K562 (cell line): ENCODE measurements around the gene VDAC2. TPM values are rescaled to one million over a fixed set of nuclear protein-coding genes. Genes with fewer than 3 reads are reported as not detected.
A peak's percentile ranks its signal among the peaks of the same experiment; 100 is the strongest.

Source experiments
- ATAC-seq: fragments of 200-7000 bp; cut with Tn5 transposase; 3 replicates; pipeline ENCODE4 v1.9.1; 2020; ENCODE audit warnings: moderate library complexity
- BruUV-seq: library from RNA; stranded (reverse); fragments of 400-500 nt; replicated peaks from 2 replicates; lab custom pipeline; 2021; lab: Mats Ljungman, UMichigan
- CTCF ChIA-PET: fragments of 300-600 bp; formaldehyde crosslinking; extraction: SDS; loops from one replicate; lab custom pipeline; 2021; ENCODE audit warnings: low intra/inter-chr PET ratio; lab: Yijun Ruan, JAX
- POLR2A ChIA-PET: fragments of 300-600, 350-650 bp; sonication (Branson Sonifier 250); formaldehyde crosslinking; extraction: SDS; loops from one replicate; lab custom pipeline; 2021; ENCODE audit warnings: antibody characterized with exemption, inconsistent platforms; lab: Yijun Ruan, JAX
- DNase-seq, 4 experiments: peaks; one replicate each; pipeline versions ENCODE4 v3.0.0 to v3.0.0-alpha.2; 2011 to 2018; ENCODE audit warnings: low spot score in 3 of 4, mixed read lengths in 3 of 4; ENCODE audit errors: extremely low read depth in 1 of 4
- FAIRE-seq: peaks from 2 replicates; lab custom pipeline; 2011; peaks lifted over from hg19 to GRCh38; lab: Jason Lieb, UNC
- H2AFZ ChIP-seq: 2 replicates; pipeline ENCODE4 v1.6.0; 2011; ENCODE audit warnings: low read depth, low read length, control low read depth, inconsistent platforms
- H3K27ac ChIP-seq: fragments of 200-600 bp; 3 replicates; pipeline ENCODE4 v1.8.0; 2011; ENCODE audit warnings: low read depth, mild to moderate bottlenecking, control low read depth, inconsistent platforms, low read length, moderate library complexity, mixed read lengths; ENCODE audit errors: extremely low read depth
- H3K27me3 ChIP-seq, 2 experiments: fragments of 300-600 bp in 1 of 2; 2 replicates in 1 of 2; 3 replicates in 1 of 2; pipeline versions ENCODE4 v1.6.0 to v1.8.0; 2011; ENCODE audit warnings: inconsistent platforms in 2 of 2, low read length in 2 of 2, mild to moderate bottlenecking in 1 of 2, mixed read lengths in 1 of 2, moderate library complexity in 1 of 2; ENCODE audit not compliant: control insufficient read depth in 2 of 2, insufficient read depth in 2 of 2
- H3K36me3 ChIP-seq: fragments of 300-600 bp; 3 replicates; pipeline ENCODE4 v1.8.0; 2011; ENCODE audit warnings: mild to moderate bottlenecking, low read length, inconsistent platforms; ENCODE audit not compliant: control insufficient read depth, insufficient read depth
- H3K4me1 ChIP-seq, 2 experiments: fragments of 200-600 bp in 1 of 2; replicated peaks in 1 of 2; 2 replicates in 1 of 2; 3 replicates in 1 of 2; pipeline versions ENCODE4 v1.5.1 to v1.8.0; 2011; ENCODE audit warnings: inconsistent platforms in 2 of 2, low read length in 2 of 2, mild to moderate bottlenecking in 1 of 2, mixed read lengths in 1 of 2, moderate library complexity in 1 of 2; ENCODE audit not compliant: control insufficient read depth in 2 of 2, insufficient read depth in 2 of 2
- H3K4me2 ChIP-seq: 2 replicates; pipeline ENCODE4 v1.6.1; 2011; ENCODE audit warnings: low read length, control low read depth, inconsistent platforms, mixed read lengths; ENCODE audit not compliant: insufficient read depth
- H3K4me3 ChIP-seq: fragments of 200-600 bp; sonication (generic), shearing (Covaris generic); 2 replicates; pipeline ENCODE4 v1.5.1; 2016; ENCODE audit warnings: control low read depth, inconsistent platforms
- H3K79me2 ChIP-seq: fragments of 200-600 bp; 3 replicates; pipeline ENCODE4 v1.8.0; 2011; ENCODE audit warnings: low read length, inconsistent platforms; ENCODE audit not compliant: control insufficient read depth, insufficient read depth
- H3K9ac ChIP-seq, 2 experiments: 2 replicates each; pipeline versions ENCODE4 v1.6.0 to v1.6.1; 2011; ENCODE audit warnings: low read depth in 2 of 2, low read length in 2 of 2, control low read depth in 1 of 2, inconsistent platforms in 1 of 2, mild to moderate bottlenecking in 1 of 2, mixed read lengths in 1 of 2; ENCODE audit not compliant: insufficient read depth in 1 of 2
- H3K9me1 ChIP-seq: one replicate; pipeline ENCODE4 v1.6.0; 2011; ENCODE audit warnings: inconsistent platforms, mild to moderate bottlenecking, low read length, moderate library complexity; ENCODE audit not compliant: control insufficient read depth, insufficient read depth
- H3K9me3 ChIP-seq: replicated peaks from 2 replicates; pipeline ENCODE4 v1.5.1; 2011; ENCODE audit warnings: low read depth, low read length, inconsistent platforms; ENCODE audit not compliant: control insufficient read depth, insufficient read depth
- H4K20me1 ChIP-seq: replicated peaks from 2 replicates; pipeline ENCODE4 v1.6.1; 2011; ENCODE audit warnings: low read length, inconsistent platforms, mixed read lengths; ENCODE audit not compliant: control insufficient read depth, insufficient read depth
- ATF1 ChIP-seq, 2 experiments: fragments of 450-650 bp in 1 of 2; IDR thresholded peaks; 2 replicates each; pipeline ENCODE4 v1.6.1; 2016; ENCODE audit warnings: missing compliant biosample characterization in 1 of 2, missing genetic modification characterization in 1 of 2
- GABPB1 ChIP-seq: sonication (generic); formaldehyde crosslinking; IDR thresholded peaks from 2 replicates; pipeline ENCODE4 v1.8.0; 2022; ENCODE audit warnings: mild to moderate bottlenecking, missing genetic modification reagents
- GATAD2B ChIP-seq: fragments of 450-650 bp; IDR thresholded peaks from 2 replicates; pipeline ENCODE4 v1.6.1; 2017; ENCODE audit warnings: mild to moderate bottlenecking, borderline replicate concordance
- JUND ChIP-seq, 2 experiments: IDR thresholded peaks; 2 replicates in 1 of 2; 3 replicates in 1 of 2; pipeline ENCODE4 v1.6.1; 2011; ENCODE audit warnings: borderline replicate concordance in 2 of 2, low read depth in 2 of 2, low read length in 2 of 2, improper control_type of control experiment in 1 of 2, missing biosample characterization in 1 of 2, missing genetic modification characterization in 1 of 2, missing genetic modification reagents in 1 of 2
- MAFG ChIP-seq: fragments of 450-650 bp; conservative IDR thresholded peaks from 2 replicates; pipeline ENCODE4 v1.6.1; 2016; ENCODE audit warnings: missing genetic modification characterization, missing compliant biosample characterization
- MEIS2 ChIP-seq: fragments of 450-650 bp; IDR thresholded peaks from 2 replicates; pipeline ENCODE4 v1.6.1; 2014; ENCODE audit warnings: mild to moderate bottlenecking; ENCODE audit not compliant: partially characterized antibody
- NR2F6 ChIP-seq: fragments of 450-650 bp; formaldehyde crosslinking; IDR thresholded peaks from 2 replicates; pipeline ENCODE4 v1.4.0; 2020; ENCODE audit warnings: mild to moderate bottlenecking
- PHB ChIP-seq: fragments of 250-450 bp; sonication (Bioruptor Pico); IDR thresholded peaks from 2 replicates; pipeline ENCODE4 v1.5.0; 2021
- POLR2AphosphoS2 ChIP-seq: IDR thresholded peaks from 2 replicates; pipeline ENCODE4 v1.6.1; 2012; ENCODE audit warnings: low read length, improper control_type of control experiment
- POLR2AphosphoS5 ChIP-seq: IDR thresholded peaks from 2 replicates; pipeline ENCODE4 v1.6.1; 2011; ENCODE audit warnings: mild to moderate bottlenecking, low read depth, low read length, moderate library complexity; ENCODE audit not compliant: control insufficient read depth, insufficient read depth
- PURB ChIP-seq: sonication (generic); formaldehyde crosslinking; IDR thresholded peaks from 2 replicates; pipeline ENCODE4 v1.9.0; 2021; ENCODE audit warnings: low read depth, mild to moderate bottlenecking, missing genetic modification reagents
- RAD51 ChIP-seq: fragments of 450-650 bp; IDR thresholded peaks from 2 replicates; pipeline ENCODE4 v1.7.1; 2016; ENCODE audit warnings: low read depth, mild to moderate bottlenecking, borderline replicate concordance
- SMC3 ChIP-seq: conservative IDR thresholded peaks from 2 replicates; pipeline ENCODE4 v1.6.1; 2011; ENCODE audit warnings: low read depth, low read length, improper control_type of control experiment; ENCODE audit not compliant: insufficient read depth
- SOX6 ChIP-seq: fragments of 450-650 bp; IDR thresholded peaks from 2 replicates; pipeline ENCODE4 v1.6.1; 2014; ENCODE audit warnings: mild to moderate bottlenecking
- SP2 ChIP-seq: IDR thresholded peaks from 2 replicates; pipeline ENCODE4 v1.6.1; 2011; ENCODE audit warnings: mild to moderate bottlenecking, low read depth, low read length, moderate library complexity; ENCODE audit not compliant: poor library complexity, severe bottlenecking; ENCODE audit errors: extremely low read depth
- SUPT5H ChIP-seq: fragments of 450-650 bp; IDR thresholded peaks from 2 replicates; pipeline ENCODE4 v1.6.1; 2016
- TAF7 ChIP-seq: fragments of 450-650 bp; IDR thresholded peaks from 2 replicates; pipeline ENCODE4 v1.6.1; 2016; ENCODE audit warnings: missing genetic modification characterization, missing compliant biosample characterization
- TBP ChIP-seq: optimal IDR thresholded peaks from 2 replicates; pipeline ENCODE3; 2011; ENCODE audit warnings: low read depth, low read length, improper control_type of control experiment
- TEAD4 ChIP-seq, 2 experiments: sonication (generic) in 1 of 2; formaldehyde crosslinking in 1 of 2; IDR thresholded peaks; 2 replicates each; pipeline versions ENCODE4 v1.6.1 to v1.8.0; 2012 to 2022; ENCODE audit warnings: borderline replicate concordance in 1 of 2, inconsistent platforms in 1 of 2, low read length in 1 of 2, mild to moderate bottlenecking in 1 of 2, missing genetic modification reagents in 1 of 2
- U2AF1 ChIP-seq: fragments of 200-400 bp; formaldehyde crosslinking; optimal IDR thresholded peaks from 2 replicates; pipeline ENCODE3; 2017; ENCODE audit warnings: mild to moderate bottlenecking, low read depth, low read length, moderate library complexity
- USF2 ChIP-seq: sonication (generic); formaldehyde crosslinking; IDR thresholded peaks from 2 replicates; pipeline ENCODE4 v1.5.0; 2020; ENCODE audit warnings: missing genetic modification reagents
- ZEB2 ChIP-seq: fragments of 450-650 bp; IDR thresholded peaks from 2 replicates; pipeline ENCODE4 v1.6.1; 2016
- ZNF263 ChIP-seq: sonication (generic); formaldehyde crosslinking; IDR thresholded peaks from 2 replicates; pipeline ENCODE4 v1.8.0; 2022; ENCODE audit warnings: mild to moderate bottlenecking, missing genetic modification reagents, borderline replicate concordance
- WGBS: fragments of 100-300 bp; shearing (Covaris generic); methylation state at CpG from one replicate; pipeline ENCODE4 v1.1.6; 2016; ENCODE audit warnings: low coverage, mixed read lengths; ENCODE audit not compliant: insufficient coverage; ENCODE audit errors: missing lambda C conversion rate; 5-methylcytosine and 5-hydroxymethylcytosine counted together
- in situ Hi-C: fragments of 300-500 bp; cut with MboI; formaldehyde crosslinking; loops from 4 replicates; pipeline ENCODE4 v1.15.0; 2018; ENCODE audit warnings: inconsistent platforms, mixed read lengths
- intact Hi-C: fragments of 100-400 bp; cut with micrococcal nuclease; formaldehyde crosslinking; loops from 2 replicates; pipeline ENCODE4 v1.14.2; 2022
- polyA plus RNA-seq, 8 experiments: library from polyadenylated mRNA; depleted of rRNA in 4 of 8; stranded (reverse) in 5 of 8; unstranded in 3 of 8; fragments of >200 nt; fragmentation: Nextera tagmentation in 2 of 8; fragmentation: Illumina TruSeq in 1 of 8; extraction: Ambion mirVana in 2 of 8; extraction: Trizol in 1 of 8; gene quantifications; 2 replicates each; pipeline versions ENCODE4 v1.2.1 to v1.2.3, GENCODE V29; 2011 to 2014; ENCODE audit warnings: inconsistent platforms in 1 of 8, missing spikeins in 1 of 8
- total RNA-seq, 7 experiments: library from RNA; depleted of rRNA in 6 of 7; stranded (reverse); fragments of >200 nt in 6 of 7; fragmentation: Illumina TruSeq in 2 of 7; extraction: Trizol in 2 of 7; gene quantifications; 2 replicates each; pipeline versions ENCODE4 v1.2.1 to v1.2.3, GENCODE V29; 2011 to 2021; ENCODE audit warnings: low replicate concordance in 1 of 7

VDAC2 gene
- total and polyA plus RNA-seq, 9 of the 15 experiments (the other 6 are each of a cell fraction or from before 2014, with no cell fraction given): 139 to 450 (median 250) TPM

DNA sequence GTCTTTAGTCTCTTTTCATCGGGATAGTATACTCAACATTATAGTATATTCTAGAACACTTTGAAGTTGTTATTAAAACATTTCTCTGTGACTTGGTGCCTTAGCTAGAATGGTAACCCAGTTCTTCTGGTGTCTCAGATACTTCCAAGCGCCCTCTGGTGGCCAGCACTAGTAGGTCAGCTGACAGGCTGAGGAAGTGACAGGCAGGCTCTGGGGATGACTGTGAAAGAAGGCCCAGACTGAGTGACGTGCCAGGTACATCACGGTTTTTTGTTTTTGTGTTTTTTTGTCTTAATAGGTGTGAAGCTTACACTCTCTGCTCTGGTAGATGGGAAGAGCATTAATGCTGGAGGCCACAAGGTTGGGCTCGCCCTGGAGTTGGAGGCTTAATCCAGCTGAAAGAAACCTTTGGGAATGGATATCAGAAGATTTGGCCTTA is 20.0 kb downstream of the VDAC2 start:
- H3K27ac ChIP-seq: no peak overlapping the region
- H3K27me3 ChIP-seq: no peaks in the 10 kb centered on the region
- peaks cover 77% of the 10 kb centered on the region for H3K36me3 ChIP-seq
- H3K79me2 ChIP-seq: peaks cover 71% of the 10 kb centered on the region
- FAIRE-seq (peak; percentile 95), ATAC-seq (peak; percentile 49), DNase-seq (peak; percentile 76 to 94 (median 82))
- no peak overlapping the region for H3K4me3 ChIP-seq
- CTCF ChIA-PET: interaction anchor here (0.6 to 3.7 kb wide), 7 partner anchors 15 to 1129 kb away, joined by 3 to 38 read pairs (median 3); no protein-coding TSS in a partner anchor
- POLR2A ChIA-PET: interaction anchor here (0.6 to 3.4 kb wide), 12 partner anchors 8 to 93 kb away, joined by 3 to 20 read pairs (median 4); partner anchors contain the start of gene VDAC2
- H4K20me1 ChIP-seq: peaks cover 20% of the 10 kb centered on the region
- intact Hi-C loops (loop anchor here (1.0 to 10.0 kb wide), 4 partner anchors 42 to 963 kb away; partner anchors contain the start of gene KAT6B), in situ Hi-C loops (loop anchor here (10.0 kb wide), 1 partner anchor 986 kb away; no protein-coding TSS in a partner anchor)
- H2AFZ ChIP-seq: no peak overlapping the region
- H3K4me1 ChIP-seq: peaks cover 10 to 24% of the 10 kb centered on the region in 2 experiments
- no peaks in the 10 kb centered on the region for H3K9me1 ChIP-seq
- no peak overlapping the region for H3K9ac ChIP-seq
- BruUV-seq: no TSS peak
- H3K9me3 ChIP-seq: no peaks in the 10 kb centered on the region
- H3K4me2 ChIP-seq: no peak overlapping the region
- 5% methylated on average over 4 of the region's 5 CpGs for WGBS
- TF ChIP-seq TEAD4 (IDR thresholded peaks at IDR 0.05; ENCODE audit: low read length): 0 out of 2 replicates have a peak, but pooled peaks have one; percentile 35
- TF ChIP-seq TEAD4 (CRISPR knock-in tag; IDR thresholded peaks at IDR 0.05; ENCODE audit: borderline replicate concordance): no peak
- peak; percentile 78 for TF ChIP-seq SMC3
- no peak for TF ChIP-seq PURB (CRISPR knock-in tag)
- TF ChIP-seq PHB (CRISPR knock-in tag): no peak
- peak; percentile 34; the same call in 1 of the 2 replicates for TF ChIP-seq SOX6
- no peak for TF ChIP-seq GATAD2B
- TF ChIP-seq GABPB1 (CRISPR knock-in tag): peak; percentile 45; the same call in 1 of the 2 replicates
- peak; percentile 66 for TF ChIP-seq JUND (IDR thresholded peaks at IDR 0.05; ENCODE audit: borderline replicate concordance, low read depth, low read length)
- TF ChIP-seq JUND (tag; IDR thresholded peaks at IDR 0.05; ENCODE audit: borderline replicate concordance, low read depth, low read length): no peak; the same call in 2 of the 3 replicates
- TF ChIP-seq SUPT5H: peak; percentile 75
- TF ChIP-seq POLR2AphosphoS2: peak; percentile 47; the same call in 1 of the 2 replicates
- TF ChIP-seq ATF1 (CRISPR knock-in tag; IDR thresholded peaks at IDR 0.05): no peak
- peak; percentile 72; the same call in 1 of the 2 replicates for TF ChIP-seq ATF1 (tag; IDR thresholded peaks at IDR 0.05)
- TF ChIP-seq USF2 (CRISPR knock-in tag): peak; percentile 79
- TF ChIP-seq MAFG (tag): no peak
- no peak for TF ChIP-seq TBP
- no peak for TF ChIP-seq U2AF1
- TF ChIP-seq NR2F6 (CRISPR knock-in tag): no peak
- TF ChIP-seq POLR2AphosphoS5: 0 out of 2 replicates have a peak, but pooled peaks have one; percentile 31
- peak; percentile 66; the same call in 1 of the 2 replicates for TF ChIP-seq RAD51
- peak; percentile 66; the same call in 1 of the 2 replicates for TF ChIP-seq ZNF263 (CRISPR knock-in tag)
- peak; percentile 82 for TF ChIP-seq MEIS2
- no peak for TF ChIP-seq SP2
- no peak for TF ChIP-seq TAF7 (tag)
- peak; percentile 33; the same call in 1 of the 2 replicates for TF ChIP-seq ZEB2
